Heart left ventricle (tissue), 13 donors: ENCODE measurements around the gene SLX4.

Experiments
- CTCF ChIP-seq, 12 donors: fragments of 200-600 bp; sonication (generic) in 4 of 12; IDR thresholded peaks; one replicate each; pipeline versions ENCODE4 v1.5.0 to v1.8.0; 2018 to 2022; ENCODE audit warnings: antibody characterized with exemption in 12 of 12, mild to moderate bottlenecking in 5 of 12
- POLR2A ChIP-seq, 2 donors: fragments of 450-650 bp; IDR thresholded peaks; one replicate each; pipeline ENCODE4 v1.6.1; 2017; ENCODE audit warnings: antibody characterized with exemption in 2 of 2, mild to moderate bottlenecking in 2 of 2, moderate library complexity in 2 of 2
- donor health status: ischemic (EF 13 %, LVEDD 7.1; RV severe dilation, severe dysfunction).
- donor health status: DM: no; HTN: yes; CAD: no.
- donor health status: DM: no; HTN: no; CAD: no.
- donor health status: ischemic (EF 25% LVEDD 6.9; RV normal size, moderate dysfunction).
- donor health status: ischemic (EF 25% LVEDD 5.7; RV mildly dilated, moderate dysfunction).
- donor health status: ischemic (EF 35%, LVEDD 5.7; RV mildly dilated, moderate dysfunction).
- donor health status: nonischemic (EF 11% LVEDD 7.7; RV severe dilation, severe dysfunction).
- donor health status: DM: yes; HTN: yes; CAD: no.
- donor health status: PGD.
- donor health status: ischemic (EF 29% LVEDD 5.4; RV normal size, mild dysfunction).
- donor health status: nonischemic (EF 23%, LVEDD 6.1; RV moderate dilation, normal function).

GRCh38 chr16:3575491-3575890 is 35.9 kb downstream of the SLX4 start:
- TF ChIP-seq CTCF (IDR thresholded peaks at IDR 0.05) (no peak), POLR2A (IDR thresholded peaks at IDR 0.05) (no peak)
